Tibial nerve (tissue), 4 donors: ENCODE data around the gene HOXB9. TPM values are rescaled to one million over a fixed set of nuclear protein-coding genes. Genes with fewer than 3 reads are reported as not detected.

Experiments
- DNase-seq, 2 donors: peaks; one replicate each; pipeline ENCODE4 v3.0.0-alpha.2; 2019; ENCODE audit warnings: low spot score in 2 of 2
- H3K27ac ChIP-seq, 4 donors: fragments of 200-600 bp; sonication (generic) in 3 of 4; one replicate each; pipeline ENCODE4 v1.5.1; 2017 to 2019; ENCODE audit warnings: mild to moderate bottlenecking in 1 of 4
- H3K27me3 ChIP-seq, 2 donors: fragments of 200-600 bp; sonication (generic) in 1 of 2; one replicate each; pipeline versions ENCODE4 v1.5.1 to v1.6.0; 2017 to 2019
- H3K36me3 ChIP-seq, 3 donors: fragments of 200-600 bp; sonication (generic); one replicate each; pipeline ENCODE4 v1.5.1; 2018 to 2019
- H3K4me1 ChIP-seq, 4 donors: fragments of 200-600 bp; sonication (generic) in 3 of 4; one replicate each; pipeline ENCODE4 v1.5.1; 2017 to 2019
- H3K4me3 ChIP-seq, 4 donors: fragments of 200-600 bp; sonication (generic) in 3 of 4; one replicate each; pipeline ENCODE4 v1.5.1; 2017 to 2019; ENCODE audit warnings: mild to moderate bottlenecking in 1 of 4, moderate library complexity in 1 of 4
- H3K9me3 ChIP-seq, 4 donors: fragments of 200-600 bp; sonication (generic) in 3 of 4; one replicate each; pipeline ENCODE4 v1.5.1; 2017 to 2019
- EP300 ChIP-seq, 2 donors: sonication (generic); formaldehyde crosslinking; IDR thresholded peaks; one replicate each; pipeline ENCODE4 v1.6.1; 2017; ENCODE audit warnings: antibody characterized with exemption in 2 of 2, mild to moderate bottlenecking in 1 of 2
- POLR2A ChIP-seq, 2 donors: fragments of 450-650 bp; IDR thresholded peaks; one replicate each; pipeline ENCODE4 v1.6.1; 2017; ENCODE audit warnings: antibody characterized with exemption in 2 of 2, mild to moderate bottlenecking in 2 of 2, moderate library complexity in 2 of 2
- WGBS, 2 donors: methylation state at CpG; one replicate each; pipeline ENCODE4 v1.1.5; 2018; 5-methylcytosine and 5-hydroxymethylcytosine counted together
- total RNA-seq, 4 donors: library from RNA; depleted of rRNA; stranded (reverse); fragments of >200 nt; gene quantifications; one replicate each; pipeline ENCODE4 v1.1.0, GENCODE V29; 2016
- TF ChIP-seq, protein P1 (sequence below), 5 experiments: fragments of 200-600 bp in 3 of 5; fragments of 450-650 bp in 2 of 5; sonication (generic) in 3 of 5; IDR thresholded peaks; one replicate each; pipeline ENCODE4 v1.5.1; 2016 to 2019; ENCODE audit warnings: antibody characterized with exemption in 5 of 5, mild to moderate bottlenecking in 3 of 5, moderate library complexity in 2 of 5

Gene HOXB9
- total RNA-seq, 4 donors from 2014 or later = 0.21 to 0.30 TPM; not detected in 2

DNA sequence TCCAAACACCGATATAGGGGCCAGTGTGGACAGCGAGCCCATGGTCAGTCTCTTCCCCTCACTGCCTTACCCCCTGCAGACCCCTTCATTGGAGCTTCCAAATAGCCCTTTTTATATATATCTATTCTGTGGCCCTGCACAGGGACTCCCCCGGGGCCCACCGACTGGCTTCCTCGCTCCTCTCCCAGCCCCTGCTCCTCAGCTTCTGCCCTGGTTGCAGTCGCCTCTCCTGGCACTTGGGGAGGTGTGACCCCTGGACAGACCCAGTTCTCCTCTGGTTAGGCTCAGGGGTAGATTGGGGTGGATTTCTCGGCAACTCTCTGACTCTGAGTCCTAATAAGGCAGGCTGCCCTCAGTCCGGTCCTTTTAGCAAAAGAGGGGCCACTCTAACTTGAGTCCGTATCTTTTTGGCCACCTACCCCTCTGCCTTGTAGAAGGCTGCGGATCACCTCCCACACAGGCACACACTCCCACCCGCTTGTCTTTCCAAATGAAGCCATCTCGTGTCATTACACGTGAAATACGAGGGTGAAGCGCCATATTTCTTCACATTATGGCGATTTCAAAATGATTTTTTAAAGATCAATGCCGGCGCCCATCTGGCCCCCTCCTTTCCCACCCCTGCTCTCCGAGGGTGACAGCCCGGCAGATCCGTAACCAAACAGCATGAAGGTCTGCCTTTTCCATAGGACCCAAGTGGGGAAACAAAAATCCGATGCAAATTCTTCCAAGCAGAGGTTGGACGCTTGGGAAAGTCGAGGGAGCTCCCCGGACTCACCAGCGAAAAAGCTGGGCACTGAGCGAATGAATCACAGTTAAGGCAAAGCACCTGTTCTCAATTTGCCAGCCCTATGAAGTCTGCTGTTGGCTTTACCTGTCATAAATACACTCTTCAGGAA, 1.7 kb upstream of the HOXB9 start:
- Histone ChIP-seq H3K4me3 (no peak overlapping the region), H3K4me1 (peaks cover 0 to 30% (median 20%) of the 10 kb centered on the region in 4 donors), H3K9me3 (no peaks in the 10 kb centered on the region), H3K27me3 (peaks cover 0 to 100% of the 10 kb centered on the region in 2 donors), H3K36me3 (no peaks in the 10 kb centered on the region), H3K27ac (no peak overlapping the region)
- no peak for DNase-seq
- TF ChIP-seq POLR2A (IDR thresholded peaks at IDR 0.05) (no peak), EP300 (IDR thresholded peaks at IDR 0.05) (no peak)
- TF ChIP-seq, protein P1, sequence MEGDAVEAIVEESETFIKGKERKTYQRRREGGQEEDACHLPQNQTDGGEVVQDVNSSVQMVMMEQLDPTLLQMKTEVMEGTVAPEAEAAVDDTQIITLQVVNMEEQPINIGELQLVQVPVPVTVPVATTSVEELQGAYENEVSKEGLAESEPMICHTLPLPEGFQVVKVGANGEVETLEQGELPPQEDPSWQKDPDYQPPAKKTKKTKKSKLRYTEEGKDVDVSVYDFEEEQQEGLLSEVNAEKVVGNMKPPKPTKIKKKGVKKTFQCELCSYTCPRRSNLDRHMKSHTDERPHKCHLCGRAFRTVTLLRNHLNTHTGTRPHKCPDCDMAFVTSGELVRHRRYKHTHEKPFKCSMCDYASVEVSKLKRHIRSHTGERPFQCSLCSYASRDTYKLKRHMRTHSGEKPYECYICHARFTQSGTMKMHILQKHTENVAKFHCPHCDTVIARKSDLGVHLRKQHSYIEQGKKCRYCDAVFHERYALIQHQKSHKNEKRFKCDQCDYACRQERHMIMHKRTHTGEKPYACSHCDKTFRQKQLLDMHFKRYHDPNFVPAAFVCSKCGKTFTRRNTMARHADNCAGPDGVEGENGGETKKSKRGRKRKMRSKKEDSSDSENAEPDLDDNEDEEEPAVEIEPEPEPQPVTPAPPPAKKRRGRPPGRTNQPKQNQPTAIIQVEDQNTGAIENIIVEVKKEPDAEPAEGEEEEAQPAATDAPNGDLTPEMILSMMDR (IDR thresholded peaks at IDR 0.05) = no peak
- 34 to 35% methylated on average over 27 of the region's 27 CpGs for WGBS, 2 donors

DNA sequence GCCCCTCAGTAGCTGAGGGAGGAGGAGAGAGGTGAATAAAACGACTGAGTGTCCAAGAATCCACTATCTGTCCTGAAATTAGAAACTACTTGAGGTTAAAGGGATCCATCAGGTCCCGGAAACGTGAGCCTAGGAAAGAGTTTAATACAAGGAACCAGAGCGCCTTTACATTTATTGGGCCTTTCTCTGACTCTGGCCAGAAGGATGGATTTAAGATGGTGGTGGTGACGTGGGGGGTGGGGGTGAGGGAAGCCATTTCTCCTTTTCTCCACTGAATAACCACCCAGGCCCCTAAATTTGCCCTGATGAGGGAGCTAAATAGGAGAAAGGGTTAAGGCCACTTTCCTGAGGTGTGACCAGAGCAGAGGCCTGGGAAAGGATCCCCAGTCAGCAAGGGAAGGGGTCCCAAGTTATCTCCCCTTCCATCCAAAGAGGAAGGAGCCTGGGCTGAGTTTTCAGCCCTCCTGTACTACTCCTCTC, 1.0 kb upstream of the HOXB9 start:
- TF ChIP-seq, protein P1 (IDR thresholded peaks at IDR 0.05) = no peak
- TF ChIP-seq EP300 (IDR thresholded peaks at IDR 0.05) (no peak), POLR2A (IDR thresholded peaks at IDR 0.05) (no peak)
- H3K4me3 ChIP-seq = no peak overlapping the region
- peaks cover 0 to 30% (median 20%) of the 10 kb centered on the region in 4 donors for H3K4me1 ChIP-seq
- no peak overlapping the region for H3K27ac ChIP-seq
- peaks cover 0 to 100% of the 10 kb centered on the region in 2 donors for H3K27me3 ChIP-seq
- no peaks in the 10 kb centered on the region for H3K36me3 ChIP-seq
- no peak for DNase-seq
- WGBS, 2 donors = 23 to 29% methylated on average over 5 of the region's 5 CpGs
- H3K9me3 ChIP-seq = no peaks in the 10 kb centered on the region

DNA sequence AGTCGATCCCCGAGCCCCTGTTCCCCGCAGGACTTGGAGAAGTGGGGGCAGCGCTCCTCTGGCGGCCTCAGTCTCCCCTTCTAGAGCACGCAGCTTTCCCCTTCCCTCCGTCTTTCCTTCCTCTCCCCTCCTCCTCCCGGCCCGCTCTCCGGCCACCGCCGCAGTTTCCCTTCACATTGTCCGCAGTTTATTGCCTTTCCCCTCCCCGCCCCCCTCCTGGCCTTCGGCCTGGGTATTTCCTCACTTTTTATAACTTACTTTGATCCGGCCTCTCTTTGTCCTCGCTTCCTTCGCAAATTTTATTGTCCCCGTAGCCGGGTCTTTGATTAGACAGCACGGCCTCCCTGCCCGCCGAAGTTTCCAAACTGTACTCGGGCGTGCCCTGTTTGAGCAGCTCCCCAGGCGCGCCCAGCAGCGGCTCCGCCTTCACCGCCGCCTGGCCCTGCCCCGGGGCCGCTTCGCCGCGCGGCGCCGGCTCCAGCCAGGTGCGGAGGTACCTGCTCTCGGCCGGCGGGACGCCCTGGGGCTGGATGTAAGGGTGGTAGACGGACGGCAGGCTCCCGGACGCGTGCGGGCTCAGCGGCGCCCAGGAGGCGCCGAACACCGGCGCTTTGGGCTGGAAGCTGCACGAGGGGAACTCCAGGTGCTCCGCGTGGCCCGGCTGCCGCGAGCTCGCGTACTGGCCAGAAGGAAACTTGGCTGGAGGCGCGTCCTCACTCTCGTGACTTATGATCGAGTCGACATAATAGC, 488 bp downstream of the HOXB9 start:
- peak overlapping the region in 2 of 4 donors; percentile 44 to 63 for H3K27ac ChIP-seq
- no peak for DNase-seq
- TF ChIP-seq, protein P1 (IDR thresholded peaks at IDR 0.05) = no peak
- TF ChIP-seq POLR2A (IDR thresholded peaks at IDR 0.05) (no peak), EP300 (IDR thresholded peaks at IDR 0.05) (no peak)

DNA sequence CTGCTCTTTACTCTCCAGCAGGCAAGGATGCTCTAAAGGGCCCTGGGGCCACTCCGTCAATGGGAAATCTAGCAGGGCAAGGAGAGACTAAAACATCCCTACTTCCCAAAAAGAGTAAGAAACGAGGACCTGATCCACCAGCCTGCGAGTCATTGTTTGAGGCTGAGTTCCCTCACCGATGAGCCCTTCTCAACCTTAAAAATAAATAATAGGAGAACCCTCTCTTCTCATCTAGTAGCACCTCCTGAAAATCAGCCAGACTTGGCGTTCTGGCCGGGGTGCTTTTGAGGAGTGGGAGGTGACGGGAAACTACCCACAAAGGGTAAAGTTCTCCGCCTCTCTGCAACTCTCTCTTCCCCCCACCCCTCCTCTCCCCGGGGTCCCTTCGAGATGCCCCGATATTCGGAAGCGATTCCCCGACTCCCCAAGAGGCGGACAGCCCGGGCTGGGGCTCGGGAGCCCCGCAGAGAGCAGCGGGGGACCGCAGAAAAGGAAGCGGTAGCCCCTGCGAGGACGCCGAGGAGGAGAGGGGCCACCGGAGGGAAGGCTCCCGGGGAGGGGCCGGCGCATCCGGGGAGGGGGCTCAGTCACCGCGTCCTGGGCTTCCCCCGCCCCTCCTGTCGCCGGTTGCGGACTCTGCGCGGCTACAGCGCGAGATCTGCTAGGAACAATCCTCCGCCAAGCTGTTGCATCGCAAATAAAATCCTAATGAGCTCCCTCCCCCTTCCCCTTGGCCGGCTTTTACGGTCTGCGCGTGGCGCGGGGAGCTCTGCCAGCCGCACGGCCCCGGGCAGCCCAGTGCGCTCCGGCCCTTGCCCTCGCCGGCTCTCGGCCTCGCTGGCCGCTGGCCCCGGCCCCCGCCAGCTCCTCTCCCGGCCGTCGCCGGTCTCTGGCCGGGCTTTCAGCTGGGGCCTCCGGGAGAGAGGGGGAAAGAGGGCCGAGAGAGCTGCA, 1.3 kb downstream of the HOXB9 start:
- H3K27me3 ChIP-seq = peaks cover 0 to 100% of the 10 kb centered on the region in 2 donors
- no peaks in the 10 kb centered on the region for H3K36me3 ChIP-seq
- no peak for TF ChIP-seq POLR2A (IDR thresholded peaks at IDR 0.05)
- TF ChIP-seq, protein P1 (IDR thresholded peaks at IDR 0.05) = no peak
- TF ChIP-seq EP300 (IDR thresholded peaks at IDR 0.05) = no peak
- DNase-seq = no peak
- WGBS, 2 donors = 4 to 5% methylated on average over 48 to 58 of the region's 66 CpGs
- H3K4me1 ChIP-seq = peaks cover 0 to 30% (median 20%) of the 10 kb centered on the region in 4 donors
- peak overlapping the region; percentile 13 to 48 (median 32) for H3K4me3 ChIP-seq
- H3K9me3 ChIP-seq = no peaks in the 10 kb centered on the region
- peak overlapping the region in 2 of 4 donors; percentile 44 to 63 for H3K27ac ChIP-seq

More for the DNA sequence above, 488 bp downstream of the HOXB9 start:
- peaks cover 0 to 30% (median 20%) of the 10 kb centered on the region in 4 donors for H3K4me1 ChIP-seq
- H3K4me3 ChIP-seq = peak overlapping the region; percentile 13 to 48 (median 32)
- no peaks in the 10 kb centered on the region for H3K36me3 ChIP-seq
- peaks cover 0 to 100% of the 10 kb centered on the region in 2 donors for H3K27me3 ChIP-seq
- H3K9me3 ChIP-seq = no peaks in the 10 kb centered on the region
- WGBS, 2 donors = 0% methylated on average over 43 of the region's 69 CpGs
